SK-N-SH (cell line): ENCODE data around the gene GTSF1L. TPM values are rescaled to one million over a fixed set of nuclear protein-coding genes. Genes with fewer than 3 reads are reported as not detected.

Source experiments
- CTCF ChIA-PET: fragments of 300-600, 350-600 bp; formaldehyde crosslinking; extraction: SDS; loops from one replicate; lab custom pipeline; 2021; lab: Yijun Ruan, JAX
- POLR2A ChIA-PET: fragments of 350-600 bp; sonication (Branson Sonifier 250); formaldehyde crosslinking; extraction: SDS; loops from one replicate; lab custom pipeline; 2020; ENCODE audit warnings: antibody characterized with exemption, inconsistent platforms; lab: Yijun Ruan, JAX
- DNase-seq: peaks from one replicate; pipeline ENCODE4 v3.0.0; 2012
- H2AFZ ChIP-seq: fragments of 200-600 bp; sonication (generic); 2 replicates; pipeline ENCODE4 v1.8.1; 2016; ENCODE audit warnings: antibody characterized with exemption, mild to moderate bottlenecking, low read depth
- H3F3A ChIP-seq: fragments of 200-600 bp; sonication (generic); replicated peaks from 2 replicates; pipeline ENCODE3; 2016; ENCODE audit warnings: antibody characterized with exemption, mild to moderate bottlenecking; ENCODE audit not compliant: insufficient read depth
- H3K27ac ChIP-seq, 2 experiments: fragments of 200-500 bp in 1 of 2; fragments of 200-600 bp in 1 of 2; sonication (Bioruptor generic) in 1 of 2; sonication (generic), shearing (Covaris generic) in 1 of 2; 2 replicates each; pipeline versions ENCODE4 v1.5.1 to v1.6.1; 2014 to 2016; ENCODE audit warnings: low read depth in 2 of 2, inconsistent platforms in 1 of 2, low read length in 1 of 2, mild to moderate bottlenecking in 1 of 2, mixed read lengths in 1 of 2
- H3K27me3 ChIP-seq: fragments of 200-600 bp; sonication (generic), shearing (Covaris generic); 2 replicates; pipeline ENCODE4 v1.6.1; 2016; ENCODE audit warnings: mixed run types; ENCODE audit not compliant: insufficient read depth
- H3K36me3 ChIP-seq, 2 experiments: fragments of 200-500 bp in 1 of 2; fragments of 200-600 bp in 1 of 2; sonication (Bioruptor generic) in 1 of 2; sonication (generic) in 1 of 2; replicated peaks in 1 of 2; 2 replicates each; pipeline versions ENCODE3 to v1.5.1; 2014 to 2016; ENCODE audit warnings: low read length in 1 of 2, mild to moderate bottlenecking in 1 of 2; ENCODE audit not compliant: insufficient read depth in 2 of 2, control insufficient read depth in 1 of 2
- H3K4me1 ChIP-seq, 2 experiments: fragments of 200-500 bp in 1 of 2; fragments of 200-600 bp in 1 of 2; sonication (Bioruptor generic) in 1 of 2; sonication (generic), shearing (Covaris generic) in 1 of 2; 2 replicates each; pipeline versions ENCODE4 v1.5.1 to v1.6.1; 2014 to 2016; ENCODE audit warnings: low read depth in 1 of 2, low read length in 1 of 2, mixed run types in 1 of 2; ENCODE audit not compliant: insufficient read depth in 2 of 2, control insufficient read depth in 1 of 2
- H3K4me2 ChIP-seq: fragments of 200-600 bp; sonication (generic), shearing (Covaris generic); 2 replicates; pipeline ENCODE4 v1.6.1; 2017; ENCODE audit warnings: mixed run types
- H3K4me3 ChIP-seq, 2 experiments: fragments of 200-500 bp in 1 of 2; fragments of 200-600 bp in 1 of 2; sonication (Bioruptor generic) in 1 of 2; sonication (generic), shearing (Covaris generic) in 1 of 2; 2 replicates each; pipeline versions ENCODE4 v1.5.1 to v1.8.1; 2014 to 2016; ENCODE audit warnings: low read depth in 2 of 2, inconsistent platforms in 1 of 2, low read length in 1 of 2, mild to moderate bottlenecking in 1 of 2, mixed read lengths in 1 of 2, moderate library complexity in 1 of 2
- H3K79me2 ChIP-seq: fragments of 200-600 bp; sonication (generic); 2 replicates; pipeline ENCODE4 v1.8.1; 2017; ENCODE audit warnings: mild to moderate bottlenecking; ENCODE audit not compliant: insufficient read depth
- H3K9ac ChIP-seq: fragments of 200-600 bp; sonication (generic); 2 replicates; pipeline ENCODE4 v1.6.1; 2017; ENCODE audit warnings: mixed run types
- H3K9me2 ChIP-seq: fragments of 200-600 bp; sonication (generic); 2 replicates; pipeline ENCODE4 v1.6.1; 2017; ENCODE audit warnings: mixed run types
- H3K9me3 ChIP-seq: fragments of 200-600 bp; sonication (generic); 2 replicates; pipeline ENCODE4 v1.6.1; 2017; ENCODE audit warnings: mixed run types, mild to moderate bottlenecking, moderate library complexity
- H4K20me1 ChIP-seq: fragments of 200-600 bp; sonication (generic); 2 replicates; pipeline ENCODE4 v1.6.1; 2017; ENCODE audit warnings: mild to moderate bottlenecking, mixed run types; ENCODE audit not compliant: insufficient read depth
- CTCF ChIP-seq: fragments of 200-600 bp; sonication (generic); IDR thresholded peaks from 2 replicates; pipeline ENCODE4 v1.6.1; 2017; ENCODE audit warnings: antibody characterized with exemption, mild to moderate bottlenecking, moderate library complexity
- EP300 ChIP-seq, 2 experiments: IDR thresholded peaks; 2 replicates each; pipeline versions ENCODE4 v1.4.0 to v1.6.1; 2012; ENCODE audit warnings: borderline replicate concordance in 1 of 2, low read depth in 1 of 2, low read length in 1 of 2
- EZH2phosphoT487 ChIP-seq: fragments of 200-600 bp; sonication (generic); IDR thresholded peaks from 2 replicates; pipeline ENCODE4 v1.6.1; 2017; ENCODE audit warnings: low read depth, mixed run types, mild to moderate bottlenecking, antibody characterized with exemption, moderate library complexity, borderline replicate concordance
- FOXJ3 ChIP-seq: sonication (generic); formaldehyde crosslinking; IDR thresholded peaks from 2 replicates; pipeline ENCODE4 v1.5.1; 2020; ENCODE audit warnings: mild to moderate bottlenecking, missing genetic modification reagents
- MAX ChIP-seq: IDR thresholded peaks from 2 replicates; pipeline ENCODE4 v1.4.0; 2012; ENCODE audit warnings: low read depth
- NRF1 ChIP-seq: IDR thresholded peaks from 2 replicates; pipeline ENCODE4 v1.6.1; 2012; ENCODE audit warnings: low read depth, mild to moderate bottlenecking, low read length
- RCOR1 ChIP-seq: fragments of 150-350 bp; IDR thresholded peaks from 2 replicates; pipeline ENCODE4 v1.6.1; 2017; ENCODE audit warnings: antibody characterized with exemption, low read length
- REST ChIP-seq: IDR thresholded peaks from 2 replicates; pipeline ENCODE4 v1.6.1; 2012; ENCODE audit warnings: mild to moderate bottlenecking, low read depth, low read length, moderate library complexity
- RFX5 ChIP-seq: IDR thresholded peaks from 2 replicates; pipeline ENCODE4 v1.6.1; 2012; ENCODE audit warnings: mild to moderate bottlenecking, improper control_type of control experiment, low read length
- SIN3A ChIP-seq: IDR thresholded peaks from 2 replicates; pipeline ENCODE4 v1.6.1; 2012; ENCODE audit warnings: low read depth, mild to moderate bottlenecking, low read length, moderate library complexity, borderline replicate concordance
- SMC3 ChIP-seq: IDR thresholded peaks from 2 replicates; pipeline ENCODE4 v1.6.1; 2012; ENCODE audit warnings: low read depth, low read length, improper control_type of control experiment
- TAF1 ChIP-seq: IDR thresholded peaks from 2 replicates; pipeline ENCODE4 v1.6.1; 2012; ENCODE audit warnings: low read depth, mild to moderate bottlenecking, low read length, moderate library complexity, borderline replicate concordance
- TCF12 ChIP-seq: IDR thresholded peaks from 2 replicates; pipeline ENCODE4 v1.4.0; 2012
- TEAD4 ChIP-seq: IDR thresholded peaks from 2 replicates; pipeline ENCODE4 v1.4.0; 2012; ENCODE audit warnings: mild to moderate bottlenecking, borderline replicate concordance; ENCODE audit not compliant: insufficient read depth
- WGBS: methylation state at CpG from one replicate; pipeline ENCODE4 v1.1.6; 2017; ENCODE audit warnings: low lambda C conversion rate; 5-methylcytosine and 5-hydroxymethylcytosine counted together
- polyA plus RNA-seq, 3 experiments: library from polyadenylated mRNA; depleted of rRNA; stranded (reverse); fragments of >200 nt; gene quantifications; 2 replicates each; pipeline ENCODE4 v1.2.3, GENCODE V29; 2012

Gene GTSF1L
- polyA plus RNA-seq, 1 of the 3 experiments (the other 2 are of a cell fraction) = not detected

GRCh38 chr20:43716757-43717615 lies 9.8 kb downstream of the GTSF1L start:
- H3K27ac ChIP-seq = no peak overlapping the region
- H3K9ac ChIP-seq = no peak overlapping the region
- H3K4me2 ChIP-seq = no peak overlapping the region
- no peaks in the 10 kb centered on the region for H3K9me2 ChIP-seq
- no peak overlapping the region for H2AFZ ChIP-seq
- no peaks in the 10 kb centered on the region for H3K79me2 ChIP-seq
- WGBS = 96% methylated on average over 12 of the region's 12 CpGs
- H3K4me1 ChIP-seq = peaks cover 0 to 3% of the 10 kb centered on the region in 2 experiments; a peak in 1 of 4 replicates
- ChIA-PET POLR2A (no interaction called here), CTCF (interaction anchor here (1.8 kb wide), 1 partner anchor 179 kb away, joined by 7 read pairs; no protein-coding TSS in a partner anchor)
- H3K36me3 ChIP-seq = peaks cover 0 to 3% of the 10 kb centered on the region in 2 experiments
- no peak for TF ChIP-seq EP300 (IDR thresholded peaks at IDR 0.05; ENCODE audit: borderline replicate concordance in 1 of 2, low read depth in 1 of 2, low read length in 1 of 2)
- no peak for TF ChIP-seq FOXJ3 (CRISPR knock-in tag)
- TF ChIP-seq SIN3A = no peak
- TF ChIP-seq TEAD4 = no peak
- no peak for TF ChIP-seq RFX5
- TF ChIP-seq SMC3 = no peak
- no peak for TF ChIP-seq NRF1
- TF ChIP-seq TAF1 = no peak
- no peak for TF ChIP-seq RCOR1
- no peak for TF ChIP-seq REST
- no peaks in the 10 kb centered on the region for H3F3A ChIP-seq
- no peaks in the 10 kb centered on the region for H4K20me1 ChIP-seq
- no peak for DNase-seq
- H3K27me3 ChIP-seq = no peaks in the 10 kb centered on the region
- H3K4me3 ChIP-seq = no peak overlapping the region
- H3K9me3 ChIP-seq = no peaks in the 10 kb centered on the region

- peaks cover 0 to 3% of the 10 kb centered on the region in 2 experiments for H3K36me3 ChIP-seq
- H3K79me2 ChIP-seq = no peaks in the 10 kb centered on the region
- no peak overlapping the region for H3K27ac ChIP-seq
- H2AFZ ChIP-seq = no peak overlapping the region
- ChIA-PET POLR2A (no interaction called here), CTCF (no interaction called here)
- H3K4me2 ChIP-seq = no peak overlapping the region
- no peaks in the 10 kb centered on the region for H3K9me3 ChIP-seq
- H3K9me2 ChIP-seq = no peaks in the 10 kb centered on the region
- H3K4me3 ChIP-seq = no peak overlapping the region
- no peak overlapping the region for H3K9ac ChIP-seq
- no peak for DNase-seq
- TF ChIP-seq EZH2phosphoT487 = no peak
- no peak for TF ChIP-seq SIN3A
- TF ChIP-seq CTCF = no peak
- TF ChIP-seq TEAD4 = no peak
- TF ChIP-seq MAX = no peak
- no peak for TF ChIP-seq SMC3
- no peak for TF ChIP-seq EP300 (IDR thresholded peaks at IDR 0.05; ENCODE audit: borderline replicate concordance in 1 of 2, low read depth in 1 of 2, low read length in 1 of 2)
- TF ChIP-seq REST = no peak
- TF ChIP-seq TCF12 = no peak
- no peaks in the 10 kb centered on the region; a peak in 1 of 4 replicates for H3K4me1 ChIP-seq
- no peaks in the 10 kb centered on the region for H3F3A ChIP-seq
- no peaks in the 10 kb centered on the region for H3K27me3 ChIP-seq
- 100% methylated on average over 2 of the region's 4 CpGs for WGBS
- no peaks in the 10 kb centered on the region for H4K20me1 ChIP-seq
Measured at GRCh38 chr20:43716123-43716522, 10.7 kb downstream of the GTSF1L start.
